ENCODE results near the gene DLG2. TPM values are rescaled to one million over a fixed set of nuclear protein-coding genes. Genes with fewer than 3 reads are reported as not detected.

DLG2 gene
- total and polyA plus RNA-seq, 2 donors (not counting 3 experiments of a cell fraction or from before 2014, with no cell fraction given) = 0.15 to 1.1 TPM

DNA sequence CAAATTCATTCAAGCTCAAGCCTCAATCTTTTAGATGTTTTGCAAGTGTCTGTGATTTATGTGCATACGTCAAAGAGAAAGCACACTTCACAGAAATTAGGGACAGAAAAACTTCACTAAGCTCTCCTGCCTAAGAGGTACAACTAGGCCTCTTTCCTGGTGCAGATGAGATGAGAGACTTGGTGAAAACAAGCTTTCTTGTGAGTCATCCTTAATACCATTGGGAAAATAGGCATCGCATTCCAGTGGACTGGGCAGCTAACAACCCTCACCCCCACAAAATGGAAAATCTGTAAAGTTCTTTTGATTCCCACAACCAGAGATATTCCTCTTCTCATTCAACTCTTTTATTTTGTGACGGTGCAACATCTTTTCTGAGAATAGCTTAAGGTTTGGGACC, 1230.6 kb downstream of the DLG2 start:
- intact Hi-C loops (cut with micrococcal nuclease) = no loop called here
- POLR2A ChIA-PET = no interaction called here
- FAIRE-seq (no peak), DNase-seq (ENCODE audit: low read depth, low spot score) (no peak)
- Histone ChIP-seq H3K4me2 (ENCODE audit: insufficient read depth, low read length) (no peak overlapping the region), H3K9ac (replicated peaks; ENCODE audit: extremely low read depth, insufficient read depth, low read length) (no peak overlapping the region), H3K36me3 (ENCODE audit: control insufficient read depth in 2 of 2, extremely low read depth in 1 of 2, insufficient read depth in 2 of 2, low read length in 2 of 2) (no peaks in the 10 kb centered on the region), H3K9me3 (replicated peaks; ENCODE audit: control insufficient read depth, insufficient read depth, low read length) (no peaks in the 10 kb centered on the region), H3K27me3 (ENCODE audit: control insufficient read depth in 2 of 2, insufficient read depth in 2 of 2, low read length in 2 of 2) (no peaks in the 10 kb centered on the region), H2AFZ (ENCODE audit: low read depth, low read length) (no peak overlapping the region), H3K9me1 (replicated peaks; ENCODE audit: control insufficient read depth, extremely low read depth, insufficient read depth, low read length) (no peaks in the 10 kb centered on the region), H3K4me1 (ENCODE audit: control insufficient read depth, extremely low read depth, insufficient read depth, low read length) (no peaks in the 10 kb centered on the region), H3K27ac (ENCODE audit: insufficient read depth, low read depth, low read length) (no peak overlapping the region), H3K4me3 (replicated peaks in 1 of 3; ENCODE audit: insufficient read depth in 1 of 3, low read depth in 1 of 3, low read length in 3 of 3) (no peak overlapping the region), H4K20me1 (replicated peaks; ENCODE audit: control insufficient read depth, extremely low read depth, insufficient read depth, low read length) (no peaks in the 10 kb centered on the region), H3K79me2 (ENCODE audit: control insufficient read depth, insufficient read depth, low read length) (no peaks in the 10 kb centered on the region)
- dilution Hi-C loops (cut with MboI; ENCODE audit: extremely low pct_ligation_motif_present, low sequenced_read_pairs) = no loop called here
- no TSS peak for BruUV-seq (replicated peaks)
- TF ChIP-seq, protein P1, sequence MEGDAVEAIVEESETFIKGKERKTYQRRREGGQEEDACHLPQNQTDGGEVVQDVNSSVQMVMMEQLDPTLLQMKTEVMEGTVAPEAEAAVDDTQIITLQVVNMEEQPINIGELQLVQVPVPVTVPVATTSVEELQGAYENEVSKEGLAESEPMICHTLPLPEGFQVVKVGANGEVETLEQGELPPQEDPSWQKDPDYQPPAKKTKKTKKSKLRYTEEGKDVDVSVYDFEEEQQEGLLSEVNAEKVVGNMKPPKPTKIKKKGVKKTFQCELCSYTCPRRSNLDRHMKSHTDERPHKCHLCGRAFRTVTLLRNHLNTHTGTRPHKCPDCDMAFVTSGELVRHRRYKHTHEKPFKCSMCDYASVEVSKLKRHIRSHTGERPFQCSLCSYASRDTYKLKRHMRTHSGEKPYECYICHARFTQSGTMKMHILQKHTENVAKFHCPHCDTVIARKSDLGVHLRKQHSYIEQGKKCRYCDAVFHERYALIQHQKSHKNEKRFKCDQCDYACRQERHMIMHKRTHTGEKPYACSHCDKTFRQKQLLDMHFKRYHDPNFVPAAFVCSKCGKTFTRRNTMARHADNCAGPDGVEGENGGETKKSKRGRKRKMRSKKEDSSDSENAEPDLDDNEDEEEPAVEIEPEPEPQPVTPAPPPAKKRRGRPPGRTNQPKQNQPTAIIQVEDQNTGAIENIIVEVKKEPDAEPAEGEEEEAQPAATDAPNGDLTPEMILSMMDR (IDR thresholded peaks at IDR 0.05; ENCODE audit: extremely low read depth in 1 of 2, insufficient read depth in 1 of 2, low read depth in 1 of 2, low read length in 2 of 2) = no peak
- no peak for TF ChIP-seq POLR2A (IDR thresholded peaks at IDR 0.05; ENCODE audit: low read depth, low read length)
- CTCF ChIA-PET = interaction anchor here (1.1 kb wide), 1 partner anchor 11 kb away, joined by 3 read pairs; no protein-coding TSS in a partner anchor

DNA sequence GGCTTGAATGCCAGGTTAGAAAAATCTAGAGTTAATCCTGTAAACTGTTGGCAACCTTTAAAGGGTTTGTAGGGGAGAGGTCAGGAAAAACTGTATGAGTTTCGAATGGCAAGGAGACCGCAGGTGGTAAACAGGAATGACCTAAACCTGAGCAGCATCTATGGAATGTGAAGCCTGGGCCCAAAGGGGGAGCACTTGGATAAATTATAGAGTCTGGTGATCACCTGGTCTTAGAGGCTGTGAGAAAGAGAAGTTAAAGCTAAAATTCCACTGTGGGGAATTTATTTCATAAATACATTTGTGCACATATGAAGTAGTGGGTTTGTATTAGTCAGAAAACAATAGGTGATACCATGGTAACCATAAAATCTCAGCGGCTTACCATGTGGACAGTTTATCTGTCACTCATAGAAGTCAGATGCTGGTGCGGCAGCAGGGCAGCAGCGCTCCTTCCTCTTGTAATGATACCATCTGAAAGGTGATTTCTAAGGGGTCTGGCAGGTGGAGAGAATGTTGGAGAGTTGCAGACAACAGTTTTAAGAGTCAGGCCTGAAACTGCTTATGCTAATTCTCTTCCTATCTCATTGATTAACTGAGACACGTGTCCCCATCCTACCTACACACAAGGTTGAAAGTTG, 1236.6 kb downstream of the DLG2 start:
- intact Hi-C loops (cut with micrococcal nuclease) (no loop called here), dilution Hi-C loops (cut with MboI; ENCODE audit: extremely low pct_ligation_motif_present, low sequenced_read_pairs) (no loop called here)
- TF ChIP-seq POLR2AphosphoS5 (IDR thresholded peaks at IDR 0.05; ENCODE audit: insufficient read depth, low read depth, low read length) = no peak
- TF ChIP-seq EZH2 (IDR thresholded peaks at IDR 0.05; ENCODE audit: borderline replicate concordance, low read depth, low read length, severe bottlenecking) = no peak
- TF ChIP-seq POLR2A (IDR thresholded peaks at IDR 0.05; ENCODE audit: low read depth, low read length) = no peak
- TF ChIP-seq, protein P2, sequence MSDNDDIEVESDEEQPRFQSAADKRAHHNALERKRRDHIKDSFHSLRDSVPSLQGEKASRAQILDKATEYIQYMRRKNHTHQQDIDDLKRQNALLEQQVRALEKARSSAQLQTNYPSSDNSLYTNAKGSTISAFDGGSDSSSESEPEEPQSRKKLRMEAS (IDR thresholded peaks at IDR 0.05; ENCODE audit: insufficient read depth, insufficient read length) = no peak
- no peak for TF ChIP-seq JUN (IDR thresholded peaks at IDR 0.05; ENCODE audit: borderline replicate concordance, insufficient read depth, insufficient read length, low read depth)
- TF ChIP-seq, protein P1 (IDR thresholded peaks at IDR 0.05; ENCODE audit: extremely low read depth in 1 of 2, insufficient read depth in 1 of 2, low read depth in 1 of 2, low read length in 2 of 2) = no peak
- TF ChIP-seq FOS (IDR thresholded peaks at IDR 0.05; ENCODE audit: borderline replicate concordance, insufficient read depth, low read length) = no peak
- TF ChIP-seq MYC (IDR thresholded peaks at IDR 0.05; ENCODE audit: low read depth, low read length) = no peak
- TF ChIP-seq GATA2 (IDR thresholded peaks at IDR 0.05; ENCODE audit: insufficient read depth, insufficient read length, low read depth, low read length) = no peak
- no peaks in the 10 kb centered on the region for H3K79me2 ChIP-seq (ENCODE audit: control insufficient read depth, insufficient read depth, low read length)
- no peaks in the 10 kb centered on the region for H3K9me3 ChIP-seq (replicated peaks; ENCODE audit: control insufficient read depth, insufficient read depth, low read length)
- no peaks in the 10 kb centered on the region for H4K20me1 ChIP-seq (replicated peaks; ENCODE audit: control insufficient read depth, extremely low read depth, insufficient read depth, low read length)
- no peak overlapping the region for H3K27ac ChIP-seq (ENCODE audit: insufficient read depth, low read depth, low read length)
- no peak for FAIRE-seq
- H3K36me3 ChIP-seq (ENCODE audit: control insufficient read depth in 2 of 2, extremely low read depth in 1 of 2, insufficient read depth in 2 of 2, low read length in 2 of 2) = no peaks in the 10 kb centered on the region
- POLR2A ChIA-PET = no interaction called here
- no peak overlapping the region for H2AFZ ChIP-seq (ENCODE audit: low read depth, low read length)
- no peaks in the 10 kb centered on the region for H3K9me1 ChIP-seq (replicated peaks; ENCODE audit: control insufficient read depth, extremely low read depth, insufficient read depth, low read length)
- no peak overlapping the region for H3K9ac ChIP-seq (replicated peaks; ENCODE audit: extremely low read depth, insufficient read depth, low read length)
- no peak for DNase-seq (ENCODE audit: low read depth, low spot score)
- H3K4me2 ChIP-seq (ENCODE audit: insufficient read depth, low read length) = no peak overlapping the region
- CTCF ChIA-PET = no interaction called here
- BruUV-seq (replicated peaks) = no TSS peak
- H3K27me3 ChIP-seq (ENCODE audit: control insufficient read depth in 2 of 2, insufficient read depth in 2 of 2, low read length in 2 of 2) = no peaks in the 10 kb centered on the region
- no peak overlapping the region for H3K4me3 ChIP-seq (replicated peaks in 1 of 3; ENCODE audit: insufficient read depth in 1 of 3, low read depth in 1 of 3, low read length in 3 of 3)
- no peaks in the 10 kb centered on the region for H3K4me1 ChIP-seq (ENCODE audit: control insufficient read depth, extremely low read depth, insufficient read depth, low read length)
